GM10847 (cell line): ENCODE results near the gene TRIM50.

Experiments used
- POLR2A ChIP-seq: IDR thresholded peaks from 2 replicates; pipeline ENCODE4 v1.6.1; 2011; ENCODE audit not compliant: insufficient read length; ENCODE audit errors: extremely low read depth

Gene TRIM50

GRCh38 chr7:73353243-73353642, 25.4 kb upstream of the TRIM50 start:
- TF ChIP-seq POLR2A = no peak

GRCh38 chr7:73352784-73353183, 24.9 kb upstream of the TRIM50 start:
- no peak for TF ChIP-seq POLR2A

- TF ChIP-seq POLR2A = no peak
Observed at GRCh38 chr7:73351447-73352167, 23.7 kb upstream of the TRIM50 start.

- no peak for TF ChIP-seq POLR2A
Observed at GRCh38 chr7:73350306-73351068, 22.6 kb upstream of the TRIM50 start.

- no peak for TF ChIP-seq POLR2A
Observed at GRCh38 chr7:73349763-73350162, 21.9 kb upstream of the TRIM50 start.

GRCh38 chr7:73345951-73346350, 18.1 kb upstream of the TRIM50 start:
- TF ChIP-seq POLR2A = no peak

GRCh38 chr7:73345538-73345937, 17.7 kb upstream of the TRIM50 start:
- TF ChIP-seq POLR2A = no peak

- TF ChIP-seq POLR2A = no peak
Observed at GRCh38 chr7:73343671-73344380, 15.9 kb upstream of the TRIM50 start.

- TF ChIP-seq POLR2A = no peak
Observed at GRCh38 chr7:73342645-73343044, 14.8 kb upstream of the TRIM50 start.

GRCh38 chr7:73341877-73342276, 14.0 kb upstream of the TRIM50 start:
- no peak for TF ChIP-seq POLR2A

GRCh38 chr7:73340514-73340913, 12.6 kb upstream of the TRIM50 start:
- no peak for TF ChIP-seq POLR2A

- no peak for TF ChIP-seq POLR2A
Observed at GRCh38 chr7:73338321-73338720, 10.4 kb upstream of the TRIM50 start.

- TF ChIP-seq POLR2A = no peak
Observed at GRCh38 chr7:73332447-73332846, 4.6 kb upstream of the TRIM50 start.

- no peak for TF ChIP-seq POLR2A
Observed at GRCh38 chr7:73330772-73331171, 2.9 kb upstream of the TRIM50 start.

GRCh38 chr7:73329861-73330581, 2.1 kb upstream of the TRIM50 start:
- TF ChIP-seq POLR2A = no peak
